IPS-20b (cell line): ENCODE results near the gene OR10X1.

Experiments
- H3K27ac ChIP-seq: one replicate; pipeline ENCODE4 v1.5.1; 2013; ENCODE audit warnings: low read length
- H3K27me3 ChIP-seq: 2 replicates; pipeline ENCODE4 v1.6.1; 2013; ENCODE audit warnings: mild to moderate bottlenecking, low read length, inconsistent platforms; ENCODE audit not compliant: insufficient read depth
- H3K36me3 ChIP-seq: 2 replicates; pipeline ENCODE4 v1.6.1; 2013; ENCODE audit warnings: low read depth, mild to moderate bottlenecking, inconsistent platforms, low read length, moderate library complexity; ENCODE audit not compliant: insufficient read depth
- H3K4me1 ChIP-seq: 2 replicates; pipeline ENCODE4 v1.6.1; 2013; ENCODE audit warnings: mild to moderate bottlenecking, control low read depth, inconsistent platforms, low read length, moderate library complexity; ENCODE audit not compliant: insufficient read depth
- H3K4me3 ChIP-seq: 2 replicates; pipeline ENCODE4 v1.5.1; 2013; ENCODE audit warnings: mild to moderate bottlenecking, low read length, inconsistent platforms
- H3K9ac ChIP-seq: 2 replicates; pipeline ENCODE4 v1.6.1; 2013; ENCODE audit warnings: low read depth, mild to moderate bottlenecking, inconsistent platforms, low read length, moderate library complexity
- H3K9me3 ChIP-seq: 2 replicates; pipeline ENCODE4 v1.6.1; 2013; ENCODE audit warnings: mild to moderate bottlenecking, low read depth, low read length, inconsistent platforms; ENCODE audit not compliant: insufficient read depth

OR10X1 gene

GRCh38 chr1:158559696-158560095, 20.0 kb downstream of the OR10X1 start:
- no peak overlapping the region for H3K27ac ChIP-seq
- H3K27me3 ChIP-seq = no peaks in the 10 kb centered on the region
- H3K4me3 ChIP-seq = no peak overlapping the region
- no peaks in the 10 kb centered on the region for H3K36me3 ChIP-seq
- H3K4me1 ChIP-seq = no peaks in the 10 kb centered on the region
- H3K9me3 ChIP-seq = no peaks in the 10 kb centered on the region
- H3K9ac ChIP-seq = no peak overlapping the region

- Histone ChIP-seq H3K4me3 (no peak within 1 kb of the TSS), H3K9me3 (no peaks in the 10 kb centered on the region), H3K9ac (no peak within 1 kb of the TSS), H3K36me3 (no peaks in the 10 kb centered on the region), H3K4me1 (no peaks in the 10 kb centered on the region), H3K27me3 (no peaks in the 10 kb centered on the region), H3K27ac (no peak within 1 kb of the TSS)
These were observed 25.3 kb downstream of the OR10X1 start, which contains the start of gene OR6Y1 for GRCh38 chr1:158554352-158554751. TSS of gene OR6Y1 (minus strand) at chr1:158554405. CDS start at chr1:158548105, 6,300 bp downstream.

GRCh38 chr1:158552296-158552695, 27.4 kb downstream of the OR10X1 start:
- Histone ChIP-seq H3K27ac (no peak overlapping the region), H3K27me3 (no peaks in the 10 kb centered on the region), H3K4me3 (no peak overlapping the region), H3K9ac (no peak overlapping the region), H3K36me3 (no peaks in the 10 kb centered on the region), H3K9me3 (no peaks in the 10 kb centered on the region), H3K4me1 (no peaks in the 10 kb centered on the region)

GRCh38 chr1:158547533-158547932, 32.2 kb downstream of the OR10X1 start:
- no peaks in the 10 kb centered on the region for H3K36me3 ChIP-seq
- no peaks in the 10 kb centered on the region for H3K27me3 ChIP-seq
- no peak overlapping the region for H3K9ac ChIP-seq
- H3K27ac ChIP-seq = no peak overlapping the region
- no peaks in the 10 kb centered on the region for H3K4me1 ChIP-seq
- H3K9me3 ChIP-seq = no peaks in the 10 kb centered on the region
- H3K4me3 ChIP-seq = no peak overlapping the region

- H3K9ac ChIP-seq = no peak overlapping the region
- no peaks in the 10 kb centered on the region for H3K4me1 ChIP-seq
- no peak overlapping the region for H3K4me3 ChIP-seq
- no peaks in the 10 kb centered on the region for H3K36me3 ChIP-seq
- no peaks in the 10 kb centered on the region for H3K9me3 ChIP-seq
- H3K27ac ChIP-seq = no peak overlapping the region
- H3K27me3 ChIP-seq = no peaks in the 10 kb centered on the region
These were observed 42.1 kb downstream of the OR10X1 start for GRCh38 chr1:158537609-158538008.

GRCh38 chr1:158534496-158534895, 45.2 kb downstream of the OR10X1 start:
- Histone ChIP-seq H3K9ac (no peak overlapping the region), H3K9me3 (no peaks in the 10 kb centered on the region), H3K4me1 (no peaks in the 10 kb centered on the region), H3K36me3 (no peaks in the 10 kb centered on the region), H3K27me3 (no peaks in the 10 kb centered on the region), H3K27ac (no peak overlapping the region), H3K4me3 (no peak overlapping the region)
